ENCODE results near the gene IL2RA. TPM values are rescaled to one million over a fixed set of nuclear protein-coding genes. Genes with fewer than 3 reads are reported as not detected.
"Not testable (repeated sequence)": the region's sequence is repeated elsewhere in the genome, so short reads cannot be mapped to it uniquely, and the experiment has no call there.

The IL2RA gene
- total and polyA plus RNA-seq, 9 donors = 0.07 to 5.2 (median 0.90) TPM; not detected in 2

GRCh38 chr10:6108072-6108471 lies 45.9 kb upstream of the IL2RA start:
- no peaks in the 10 kb centered on the region for H3K27me3 ChIP-seq
- no peak overlapping the region for H3K4me3 ChIP-seq
- intact Hi-C loops (cut with DNase I) = loop anchor here in 2 of 4 donors (2.0 to 5.0 kb wide), 2 partner anchors 294 to 295 kb away; no protein-coding TSS in a partner anchor
- 54 to 71% (median 62%) methylated on average over 6 of the region's 6 CpGs for WGBS, 3 donors
- H3K27ac ChIP-seq = no peak overlapping the region
- DNase-seq = no peak
- no peaks in the 10 kb centered on the region for H3K9me3 ChIP-seq
- H3K4me1 ChIP-seq (ENCODE audit: insufficient read depth) = no peaks in the 10 kb centered on the region
- TF ChIP-seq POLR2A (IDR thresholded peaks at IDR 0.05) = no peak
- TF ChIP-seq CTCF (IDR thresholded peaks at IDR 0.05) = no peak
- no peak for TF ChIP-seq EP300 (IDR thresholded peaks at IDR 0.05)
- no peaks in the 10 kb centered on the region for H3K36me3 ChIP-seq

GRCh38 chr10:6107616-6108015 lies 45.4 kb upstream of the IL2RA start:
- not testable (repeated sequence) for DNase-seq; H3K4me3 ChIP-seq; H3K27ac ChIP-seq; H3K9me3 ChIP-seq; H3K36me3 ChIP-seq; H3K27me3 ChIP-seq; H3K4me1 ChIP-seq (ENCODE audit: insufficient read depth)
- WGBS, 3 donors = 79 to 88% (median 87%) methylated on average over 3 of the region's 3 CpGs
- intact Hi-C loops (cut with DNase I) = loop anchor here in 2 of 4 donors (2.0 to 5.0 kb wide), 2 partner anchors 295 kb away; no protein-coding TSS in a partner anchor

GRCh38 chr10:6103591-6103990 lies 41.4 kb upstream of the IL2RA start:
- H3K27ac ChIP-seq = no peak overlapping the region
- WGBS, 3 donors = 77 to 79% (median 79%) methylated on average over 8 of the region's 8 CpGs
- no peaks in the 10 kb centered on the region for H3K36me3 ChIP-seq

GRCh38 chr10:6102128-6102527 lies 40.0 kb upstream of the IL2RA start:
- Histone ChIP-seq H3K27ac (no peak overlapping the region), H3K27me3 (no peaks in the 10 kb centered on the region), H3K36me3 (no peaks in the 10 kb centered on the region), H3K4me1 (ENCODE audit: insufficient read depth) (no peaks in the 10 kb centered on the region), H3K4me3 (no peak overlapping the region), H3K9me3 (no peaks in the 10 kb centered on the region)
- intact Hi-C loops (cut with DNase I) = no loop called here
- no peak for DNase-seq
- 91 to 95% (median 93%) methylated on average over 8 of the region's 8 CpGs for WGBS, 3 donors
- TF ChIP-seq EP300 (IDR thresholded peaks at IDR 0.05) = no peak
- TF ChIP-seq CTCF (IDR thresholded peaks at IDR 0.05) = no peak
- no peak for TF ChIP-seq POLR2A (IDR thresholded peaks at IDR 0.05)

More at GRCh38 chr10:6103591-6103990, 41.4 kb upstream of the IL2RA start:
- no peak for DNase-seq
- H3K4me3 ChIP-seq = no peak overlapping the region
- intact Hi-C loops (cut with DNase I) = no loop called here
- TF ChIP-seq POLR2A (IDR thresholded peaks at IDR 0.05) (no peak), CTCF (IDR thresholded peaks at IDR 0.05) (no peak), EP300 (IDR thresholded peaks at IDR 0.05) (no peak)
- H3K9me3 ChIP-seq = no peaks in the 10 kb centered on the region
- no peaks in the 10 kb centered on the region for H3K27me3 ChIP-seq
- no peaks in the 10 kb centered on the region for H3K4me1 ChIP-seq (ENCODE audit: insufficient read depth)

- no peak for TF ChIP-seq CTCF (IDR thresholded peaks at IDR 0.05)
- TF ChIP-seq POLR2A (IDR thresholded peaks at IDR 0.05) = no peak
- no peak for TF ChIP-seq EP300 (IDR thresholded peaks at IDR 0.05)
- intact Hi-C loops (cut with DNase I) = no loop called here
- no peaks in the 10 kb centered on the region for H3K36me3 ChIP-seq
These were observed 39.0 kb upstream of the IL2RA start for GRCh38 chr10:6101181-6101580.

More at GRCh38 chr10:6101181-6101580, 39.0 kb upstream of the IL2RA start:
- Histone ChIP-seq H3K4me1 (ENCODE audit: insufficient read depth) (peaks cover under 1% of the 10 kb centered on the region), H3K9me3 (no peaks in the 10 kb centered on the region), H3K27me3 (no peaks in the 10 kb centered on the region), H3K27ac (no peak overlapping the region), H3K4me3 (no peak overlapping the region)
- no peak for DNase-seq
- WGBS, 3 donors = 63 to 79% (median 69%) methylated on average over 8 of the region's 8 CpGs
